Stimulated activated naive CD8-positive, alpha-beta T cell treated with anti-CD3 and anti-CD28 coated beads, Interleukin-15, Interleukin-2, amounts not matched to agents 100 U/mL and 50 U/mL, for 24 hours (primary cell): ENCODE results near the gene ZNF385A.

Experiments used
- ATAC-seq: fragments of 150-1000 bp; cut with Tn5 transposase; one replicate; pipeline ENCODE4 v1.10.0; 2021
- DNase-seq: peaks from one replicate; pipeline ENCODE4 v3.0.0; 2021

The ZNF385A gene

DNA sequence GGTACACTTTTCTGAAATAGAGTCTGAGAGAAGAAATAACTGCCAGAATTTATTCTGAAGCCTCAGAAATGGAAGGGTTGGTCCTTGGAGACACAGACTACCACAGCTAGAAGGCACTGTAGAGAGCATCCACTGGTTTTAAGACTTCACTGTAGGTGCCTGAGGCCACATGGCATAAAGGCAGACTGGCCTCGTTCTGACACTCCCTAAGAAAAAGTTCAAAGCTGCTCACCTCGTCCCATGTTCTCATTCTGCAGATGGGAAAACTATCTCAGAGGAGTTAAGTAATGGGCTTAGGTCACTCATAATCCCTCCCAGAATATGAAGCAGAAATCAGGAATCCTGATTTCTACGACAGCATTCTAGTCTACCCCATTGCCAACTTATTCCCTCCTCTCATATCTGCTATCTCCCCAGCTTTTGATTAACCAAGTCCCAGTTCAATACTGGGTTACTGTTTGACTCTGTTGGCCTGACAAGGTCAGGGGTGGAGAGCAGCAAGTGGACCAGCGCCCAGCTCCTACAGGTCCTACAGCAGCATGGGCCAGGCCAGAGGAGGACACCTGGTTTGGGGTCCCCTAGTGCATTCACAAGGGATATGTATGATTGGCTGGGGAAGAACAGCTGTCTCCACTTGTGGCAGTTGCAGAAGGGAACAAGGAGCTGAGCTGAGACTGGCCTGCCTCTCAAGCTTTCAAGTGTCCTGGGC is 30.8 kb upstream of the ZNF385A start:
- ATAC-seq (no peak), DNase-seq (no peak)

DNA sequence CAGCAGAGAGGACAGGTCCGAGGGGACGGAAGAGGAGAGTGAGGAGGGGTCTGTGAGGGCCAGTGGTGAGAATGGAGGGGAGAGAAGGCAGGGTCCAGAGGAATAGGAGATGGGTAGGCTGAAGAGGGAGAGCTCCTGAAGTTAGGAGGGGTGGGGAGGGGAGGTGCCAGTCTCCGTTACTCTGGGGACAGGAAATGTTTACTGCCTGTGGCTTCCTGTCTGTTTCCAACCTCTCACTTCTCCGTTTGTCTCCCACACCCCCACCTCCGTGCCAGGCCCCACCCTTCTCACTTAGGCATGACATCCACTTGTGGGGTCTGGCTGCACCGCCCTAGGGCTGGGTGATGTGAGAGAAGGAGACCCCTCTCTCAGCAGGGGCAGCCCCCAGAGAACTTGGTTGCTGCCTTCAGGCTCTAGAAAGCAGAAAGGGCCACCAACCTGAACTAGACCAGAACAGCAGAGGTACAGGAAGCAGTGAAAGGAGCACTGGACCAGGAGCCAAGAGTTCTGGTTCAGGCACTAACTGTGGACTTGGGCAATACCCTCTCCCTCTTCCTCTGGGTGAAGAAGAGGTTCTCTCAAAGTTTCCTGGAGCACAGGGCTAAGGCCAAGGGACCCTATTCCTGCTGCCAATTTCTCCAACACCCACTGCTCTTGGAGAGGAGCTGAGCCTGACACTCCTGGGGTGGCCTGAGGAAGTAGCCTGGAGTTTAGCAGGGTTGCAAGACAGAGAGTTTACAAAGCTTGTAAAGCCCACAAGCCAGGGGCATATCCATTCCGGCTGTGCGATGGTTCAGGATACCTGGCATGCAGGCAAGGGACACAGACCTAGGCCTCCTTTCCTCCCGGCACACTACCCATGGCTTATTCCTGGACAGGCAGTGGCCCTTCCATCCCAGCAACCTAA is 29.0 kb upstream of the ZNF385A start:
- ATAC-seq: peak; percentile 69

DNA sequence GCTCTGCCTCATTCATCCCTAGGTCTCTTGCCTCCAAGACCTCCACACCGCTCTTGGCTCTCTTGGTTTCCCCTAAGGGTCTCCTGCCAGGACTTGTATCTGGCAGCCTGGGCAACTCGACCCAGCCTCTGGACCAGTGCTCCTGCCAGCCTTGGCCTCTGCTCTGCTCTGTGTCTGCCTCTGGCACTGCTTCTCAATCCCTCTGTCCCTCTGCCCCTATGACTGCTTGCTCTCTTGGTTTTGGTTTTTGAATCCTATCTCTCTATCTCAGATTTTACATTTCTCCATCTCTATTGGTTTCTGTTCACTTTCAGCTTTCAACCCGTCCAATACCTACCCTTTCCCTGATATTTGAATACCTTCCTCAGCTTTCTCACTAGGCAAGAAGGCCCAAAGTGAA is 28.3 kb upstream of the ZNF385A start:
- DNase-seq (no peak), ATAC-seq (no peak)

More for the DNA sequence above, 29.0 kb upstream of the ZNF385A start:
- DNase-seq: peak; percentile 76

DNA sequence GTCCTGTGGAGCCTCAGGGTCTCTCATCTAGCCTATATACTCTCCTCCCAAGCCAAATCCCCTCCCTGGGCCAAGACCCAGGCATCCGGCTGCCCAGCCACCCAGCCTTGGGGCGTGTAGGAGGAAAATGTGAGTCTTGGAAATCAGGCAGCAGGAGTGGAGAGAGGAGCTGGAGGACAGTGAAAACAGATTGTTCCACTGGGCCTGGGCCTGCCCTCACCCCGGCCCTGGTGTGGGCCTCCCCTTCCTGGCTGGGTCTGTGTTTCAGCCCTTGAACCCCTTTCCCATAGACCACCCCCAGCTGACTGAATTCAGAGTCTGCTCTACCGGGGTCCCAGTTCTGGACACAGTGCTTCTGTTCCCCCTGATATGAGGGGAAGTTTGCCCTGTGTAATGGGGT is 27.8 kb upstream of the ZNF385A start:
- ATAC-seq: no peak
- DNase-seq: no peak

DNA sequence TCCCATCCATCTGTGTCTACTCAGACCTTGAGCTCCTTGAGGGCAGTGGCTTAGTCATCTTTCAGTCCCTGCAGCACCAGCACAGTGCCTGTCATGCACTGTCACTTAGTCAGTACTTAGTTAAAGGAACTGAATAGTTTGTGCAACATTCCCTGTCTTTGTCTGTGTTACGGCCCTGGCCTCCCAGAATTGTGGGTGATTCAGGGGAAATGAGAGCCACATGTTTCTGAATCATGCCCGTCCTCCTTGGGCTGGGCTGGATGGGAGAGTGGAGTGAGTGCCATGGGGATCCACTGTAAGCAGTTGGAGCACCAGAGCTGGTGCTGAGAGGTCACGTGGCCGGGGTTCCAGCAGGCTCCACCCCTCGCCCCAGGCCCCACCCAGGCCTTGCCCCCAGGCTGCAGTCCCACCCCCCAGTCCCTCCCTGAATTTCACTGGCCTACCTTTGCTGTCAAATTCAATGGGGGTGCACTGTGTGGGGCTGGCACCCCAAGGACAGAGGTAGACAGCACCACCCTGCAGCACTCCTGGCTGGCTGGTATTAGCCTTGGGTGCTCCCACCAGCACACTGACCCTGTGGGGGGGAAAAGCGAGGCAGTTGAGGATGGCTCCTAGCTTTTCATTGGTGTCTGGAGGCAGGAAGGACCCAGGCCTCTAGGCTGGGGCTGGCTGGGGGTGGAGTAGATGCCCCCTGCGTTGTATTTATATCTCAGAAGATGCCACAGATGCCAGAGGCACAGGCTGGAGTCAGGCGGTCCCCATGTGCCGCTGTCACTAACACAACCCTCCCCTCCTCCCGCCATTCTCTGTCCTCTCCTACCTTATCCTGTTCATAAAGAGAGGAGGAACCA is 27.1 kb upstream of the ZNF385A start:
- DNase-seq: peak; percentile 72
- peak; percentile 70 for ATAC-seq

DNA sequence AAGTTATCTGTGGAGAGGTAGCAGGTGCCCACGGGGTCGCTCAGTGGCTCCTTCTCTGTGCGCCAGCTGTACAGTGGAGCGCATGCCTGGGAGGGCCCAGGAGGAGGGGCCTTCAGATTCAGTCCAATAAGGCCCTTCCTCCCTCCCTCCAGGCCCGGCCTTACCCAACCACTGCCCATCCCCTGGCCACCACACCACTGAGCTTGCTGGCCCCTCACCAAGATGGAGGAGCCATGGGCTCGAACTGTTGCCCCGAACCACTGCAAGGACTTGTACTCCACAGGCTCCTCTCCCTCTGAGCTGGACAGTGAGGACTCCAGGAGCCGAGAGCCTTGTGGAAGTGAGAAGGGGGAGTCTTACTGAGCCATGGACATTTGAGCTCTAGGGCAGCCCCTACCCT is 24.7 kb upstream of the ZNF385A start:
- ATAC-seq (no peak), DNase-seq (no peak)

DNA sequence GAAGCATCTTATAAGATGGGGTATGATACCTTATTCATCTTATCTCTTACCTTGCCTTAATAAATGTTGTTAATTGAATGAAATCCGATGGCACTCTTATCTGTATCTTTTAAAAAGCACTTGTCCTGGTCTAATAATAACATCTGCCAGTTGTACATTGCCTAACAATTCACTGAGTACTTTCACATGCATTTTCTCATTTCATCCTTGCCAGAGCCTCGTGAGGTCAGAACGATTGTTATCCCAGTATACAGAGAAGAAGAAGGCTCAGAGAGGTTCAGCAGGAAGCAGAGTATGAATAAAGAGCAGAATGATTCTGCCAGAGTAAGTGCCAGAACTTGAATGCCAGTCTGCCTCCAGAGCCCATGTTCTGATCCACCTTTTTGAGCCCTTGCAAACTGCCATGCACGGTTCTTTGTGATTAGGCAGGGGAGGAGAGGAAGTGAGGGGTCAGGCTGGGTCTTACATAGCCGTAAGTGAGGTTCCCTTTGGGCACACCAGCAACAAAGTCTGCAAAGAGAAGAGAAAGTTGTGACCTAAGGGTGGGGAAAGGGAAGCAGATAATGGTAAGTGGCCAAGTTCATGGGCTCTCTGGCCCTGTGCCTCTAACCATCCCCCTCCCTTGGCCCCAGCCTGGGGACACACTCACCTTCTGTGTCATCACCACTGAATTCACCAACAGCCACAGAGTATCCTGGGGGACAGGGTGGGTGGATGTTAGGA is 22.8 kb upstream of the ZNF385A start:
- ATAC-seq (no peak), DNase-seq (no peak)

DNA sequence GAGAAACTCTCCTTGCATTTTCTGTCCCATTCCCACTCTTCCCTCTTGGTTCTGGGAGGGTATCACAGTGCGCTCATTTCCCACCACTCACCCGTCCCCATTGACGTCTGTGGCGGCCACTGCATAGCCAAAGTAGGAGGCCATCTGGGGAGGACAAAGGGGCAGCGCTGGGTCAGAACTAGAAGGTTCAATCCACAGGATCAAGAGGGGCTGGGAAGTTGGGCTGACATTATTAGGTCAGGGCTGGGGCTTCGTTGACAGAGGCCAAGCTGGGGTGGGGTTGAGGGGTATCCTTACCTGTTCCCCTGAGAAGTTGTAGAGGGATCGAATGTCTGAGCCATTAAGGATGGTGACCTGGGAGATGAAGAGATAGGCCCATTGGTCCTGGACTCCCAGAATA is 21.0 kb upstream of the ZNF385A start:
- DNase-seq: no peak
- ATAC-seq: no peak

DNA sequence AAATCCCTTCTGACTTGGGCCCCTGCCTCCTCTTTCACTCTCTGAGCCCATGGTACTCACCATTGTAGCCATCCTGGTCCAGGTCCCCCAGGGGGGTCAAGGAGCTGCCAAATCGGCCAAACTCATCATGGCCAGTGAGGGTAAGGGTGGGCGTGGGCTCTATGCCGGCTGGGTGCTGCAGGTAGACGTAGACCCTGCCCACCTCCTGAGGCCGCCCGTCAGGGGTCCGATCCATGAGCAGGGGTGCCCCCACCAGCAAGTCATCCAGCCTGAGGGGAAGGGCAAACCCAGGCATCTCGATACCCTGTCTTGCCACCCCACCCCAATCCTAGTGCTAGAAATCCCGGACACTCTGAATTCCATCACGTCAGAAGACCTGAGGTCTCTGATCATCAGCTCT is 20.6 kb upstream of the ZNF385A start:
- ATAC-seq (no peak), DNase-seq (no peak)

DNA sequence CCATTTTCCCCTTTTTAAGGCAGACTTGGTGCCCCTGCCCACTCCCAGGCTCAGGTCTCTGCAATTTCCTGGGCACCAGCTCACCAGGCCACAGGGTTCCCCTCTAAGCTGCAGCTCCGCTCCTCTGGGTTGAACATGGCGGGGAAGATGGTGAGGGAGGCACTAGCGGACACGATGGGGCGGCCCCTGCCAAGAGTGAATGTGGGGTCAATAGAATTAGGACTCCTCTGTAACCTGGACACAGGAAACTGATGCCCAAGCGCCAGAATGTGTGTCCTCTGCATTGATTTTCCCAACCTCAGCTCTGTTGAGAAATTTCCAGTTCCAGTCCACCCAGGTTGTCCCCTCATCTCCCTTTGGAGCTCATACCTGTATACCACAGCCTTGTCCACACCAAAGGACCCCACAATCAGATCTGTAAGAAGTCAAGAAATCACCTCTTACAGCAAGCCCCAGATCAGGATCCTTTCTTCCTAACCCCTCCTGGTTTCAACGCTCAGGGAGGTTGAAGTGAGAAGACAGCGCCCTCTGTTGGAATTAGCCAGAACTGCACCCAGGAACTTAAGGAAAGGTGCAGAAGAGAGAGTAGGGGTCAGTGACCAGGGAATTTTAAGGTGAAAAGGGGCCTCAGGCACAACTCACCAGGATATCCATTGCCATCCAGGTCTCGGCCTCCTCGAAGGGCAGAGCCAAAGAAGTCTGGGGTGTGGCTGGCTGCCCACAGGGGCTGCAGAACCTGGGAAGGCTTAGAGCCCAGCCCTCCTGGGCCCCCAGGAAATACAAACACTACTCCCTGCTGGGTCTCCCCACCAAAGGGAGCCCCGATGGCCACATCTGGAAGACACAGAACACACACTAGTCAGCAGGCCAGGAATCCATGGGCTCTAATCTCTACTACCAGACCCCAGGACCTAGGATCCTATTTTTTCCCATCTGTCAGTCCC is 19.8 kb upstream of the ZNF385A start:
- DNase-seq (peak; percentile 71), ATAC-seq (no peak)

DNA sequence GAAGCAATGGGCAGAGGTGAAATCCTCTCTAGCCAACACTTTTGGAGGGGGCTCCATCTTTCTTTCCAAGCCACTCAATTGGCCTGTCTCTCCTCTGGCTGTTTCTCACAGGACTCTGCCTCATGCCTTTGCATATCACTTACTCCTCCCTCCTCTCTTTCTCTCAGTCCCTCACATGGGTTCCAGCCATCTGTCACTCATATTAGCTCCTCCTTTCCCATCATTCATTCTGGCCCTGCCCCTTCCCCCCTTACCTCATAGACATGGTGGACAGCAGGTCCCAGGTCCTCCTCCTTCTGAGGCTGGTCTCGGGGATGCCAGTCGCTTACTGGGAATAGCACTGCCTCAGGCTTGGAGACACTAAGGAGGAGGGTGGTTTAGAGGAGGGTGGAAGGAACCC is 16.6 kb upstream of the ZNF385A start:
- ATAC-seq: no peak
- no peak for DNase-seq

DNA sequence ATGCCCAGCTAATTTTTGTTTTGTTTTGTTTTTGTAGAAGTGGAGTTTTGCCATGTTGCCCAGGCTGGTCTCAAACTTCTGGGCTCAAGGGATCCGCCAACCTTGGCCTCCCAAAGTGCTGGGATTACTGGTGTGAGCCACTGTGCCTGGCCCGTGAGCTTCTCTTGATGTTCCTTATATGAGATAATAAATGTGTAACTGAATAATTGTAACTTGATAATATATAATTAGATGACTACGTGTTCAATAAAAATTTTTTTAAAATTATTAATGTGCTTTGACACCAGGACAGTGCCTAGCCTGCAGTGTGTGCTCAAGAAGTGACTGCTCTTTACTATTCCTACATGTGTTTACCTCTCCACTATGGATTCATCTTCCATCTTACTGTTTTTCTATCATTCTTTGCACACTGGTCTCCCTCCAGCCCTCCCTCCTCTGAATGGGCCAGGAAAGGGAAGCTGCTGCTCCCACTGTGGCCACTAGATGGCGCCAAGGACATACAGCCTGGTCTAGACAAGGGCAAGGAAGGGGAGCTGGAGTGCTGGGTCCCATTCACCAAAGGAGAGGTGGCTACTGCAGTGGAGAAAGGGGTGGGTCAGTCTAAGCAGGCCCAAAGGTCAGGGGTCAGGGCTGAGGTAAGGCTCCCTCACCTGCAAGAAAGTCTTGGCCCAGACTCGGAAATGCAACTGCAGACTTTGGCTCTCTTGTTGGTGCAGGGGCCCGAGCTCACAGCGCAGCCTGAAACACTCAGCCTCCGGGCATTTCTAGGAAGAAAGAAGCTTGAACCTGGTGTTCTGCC is 14.7 kb upstream of the ZNF385A start:
- ATAC-seq (peak; percentile 87), DNase-seq (peak; percentile 87)

DNA sequence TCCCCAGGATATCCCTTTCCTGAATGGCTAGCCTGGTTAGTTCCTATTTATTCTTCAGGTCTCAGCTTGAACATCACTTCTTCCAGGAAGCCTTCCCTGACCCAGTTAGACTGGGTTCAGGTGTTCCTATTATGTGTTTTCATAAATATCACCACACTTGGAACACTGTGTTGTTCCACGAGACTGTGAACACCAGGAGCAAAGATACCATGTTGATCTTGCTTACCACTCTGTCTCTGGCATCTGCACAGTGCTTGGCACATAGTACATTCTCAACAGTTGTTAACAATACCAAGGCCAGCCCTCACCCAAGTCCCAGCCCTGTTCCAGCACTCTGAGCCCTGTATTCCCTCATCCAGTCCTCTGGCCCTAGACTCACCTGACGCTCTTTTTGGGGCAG is 13.7 kb upstream of the ZNF385A start:
- DNase-seq (no peak), ATAC-seq (no peak)

DNA sequence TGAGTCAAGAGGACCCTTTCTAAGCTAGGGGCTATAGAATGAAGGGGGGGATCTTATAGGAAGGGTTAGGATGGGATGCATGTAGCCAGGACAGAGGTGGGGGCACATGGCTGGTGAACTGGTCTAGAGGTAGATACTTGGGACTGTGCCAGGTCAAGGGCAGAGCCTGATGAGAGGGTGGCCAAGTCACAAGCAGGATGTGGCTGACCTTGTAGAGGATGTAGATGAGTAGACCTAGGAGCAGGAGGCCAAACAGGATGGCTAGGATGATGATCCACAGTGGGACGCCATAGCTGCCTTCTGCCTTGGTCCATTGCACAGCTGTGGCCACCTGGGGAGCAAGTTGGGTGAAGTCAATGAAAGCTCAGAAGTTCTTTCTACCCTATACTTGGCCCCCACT is 12.6 kb upstream of the ZNF385A start:
- ATAC-seq (no peak), DNase-seq (no peak)

DNA sequence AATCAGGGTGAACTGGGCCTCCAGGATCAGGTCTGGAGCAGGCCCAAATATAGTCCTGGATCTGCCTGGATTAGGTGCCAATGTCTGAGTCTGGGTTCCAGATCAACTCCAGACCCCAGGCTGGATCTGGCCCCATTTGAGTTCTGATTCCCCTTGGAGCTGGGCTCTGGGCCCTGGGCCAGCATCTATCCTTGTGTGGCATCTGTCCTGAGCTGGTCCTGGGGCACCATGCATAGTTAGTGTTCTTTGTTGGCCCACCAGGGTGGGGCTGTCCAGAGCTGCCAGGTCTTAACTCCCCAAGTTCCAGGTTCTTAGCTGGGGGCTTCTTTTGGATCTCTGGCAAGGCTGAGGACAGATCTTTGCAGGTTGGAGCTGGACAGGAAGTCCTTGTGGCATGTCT is 11.0 kb upstream of the ZNF385A start:
- DNase-seq (no peak), ATAC-seq (no peak)

DNA sequence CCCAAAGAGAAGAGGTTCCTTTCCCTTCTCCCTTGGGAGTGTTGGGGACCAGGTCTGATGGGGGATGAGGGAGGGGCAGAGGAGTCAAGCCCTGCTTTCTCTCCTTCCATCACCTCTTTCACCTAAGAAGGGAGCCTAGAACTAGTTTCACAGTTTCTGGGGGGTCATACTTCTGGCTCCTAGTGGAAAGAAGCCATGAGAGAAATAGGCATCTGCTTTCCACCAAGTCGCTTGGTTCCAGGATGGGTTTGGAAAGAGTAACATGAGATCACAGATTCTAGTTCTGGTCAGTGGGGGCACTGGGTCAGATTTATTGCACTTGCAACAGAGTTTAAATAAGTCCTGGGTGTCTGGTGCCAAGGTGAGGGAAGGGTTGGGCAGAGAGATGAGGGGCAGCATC is 10.5 kb upstream of the ZNF385A start:
- no peak for ATAC-seq

DNA sequence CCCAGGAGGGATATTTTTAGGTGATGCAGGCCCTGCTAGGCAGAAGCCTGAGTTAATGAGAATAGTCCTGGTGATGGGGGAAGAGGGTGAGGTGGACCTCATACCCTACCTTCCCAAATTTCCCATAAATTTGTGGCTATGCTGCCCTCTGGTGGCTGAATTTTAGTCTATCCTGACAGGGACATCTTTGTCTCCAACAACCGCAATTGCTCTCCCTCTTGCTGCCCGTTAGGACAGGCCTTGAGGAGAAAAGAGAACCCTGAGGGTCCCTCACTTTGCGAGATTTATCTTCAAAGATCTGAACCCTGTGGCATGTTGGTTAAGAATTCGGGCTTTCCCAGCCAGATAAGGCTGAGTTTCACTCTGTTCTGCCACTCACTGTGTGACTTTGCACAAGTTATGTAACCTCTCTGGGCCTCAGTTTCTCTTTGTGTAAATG is 9.8 kb upstream of the ZNF385A start:
- DNase-seq (peak; percentile 70), ATAC-seq (peak; percentile 15)

More for the DNA sequence above, 10.5 kb upstream of the ZNF385A start:
- no peak for DNase-seq

DNA sequence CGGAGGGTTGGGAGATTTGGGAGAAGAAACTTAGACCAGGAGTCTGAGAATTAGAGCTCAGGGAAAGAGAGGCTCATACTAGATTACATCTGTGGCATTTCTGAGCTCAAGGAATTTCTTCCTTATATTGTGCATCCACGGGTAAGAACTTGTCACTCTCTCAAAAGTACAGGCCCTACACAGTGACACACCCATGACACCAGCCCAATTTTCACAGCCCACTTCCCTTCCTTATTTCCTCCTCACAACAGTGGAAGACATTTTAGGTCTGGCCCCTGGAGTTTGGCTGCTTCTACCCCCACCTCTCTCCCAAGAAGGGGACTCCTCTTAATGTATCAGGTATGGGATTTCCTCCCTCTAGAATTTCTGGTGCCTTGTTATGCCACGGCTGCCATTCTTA is 9.2 kb upstream of the ZNF385A start:
- ATAC-seq: no peak

DNA sequence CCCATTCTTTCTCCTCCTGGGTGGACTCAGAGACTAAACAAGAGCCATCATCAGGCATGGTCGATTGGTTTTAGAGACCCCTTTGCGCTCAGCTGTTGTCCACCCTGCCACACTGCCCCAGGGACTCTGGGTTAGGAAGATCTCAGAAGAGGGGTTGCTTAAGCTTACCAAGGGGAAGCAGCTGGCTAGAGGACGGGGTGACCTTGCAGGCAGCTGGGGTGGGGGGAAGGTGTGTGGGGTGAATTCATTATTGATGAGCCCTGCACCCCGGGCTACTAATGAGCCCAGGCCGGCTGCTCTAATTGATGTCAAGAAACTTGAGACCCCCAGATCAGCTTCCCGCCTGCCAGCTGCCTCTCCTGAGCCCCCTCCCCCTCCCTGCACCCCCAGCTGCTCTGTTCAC is 8.7 kb upstream of the ZNF385A start:
- ATAC-seq: no peak
- DNase-seq: no peak

More for the DNA sequence above, 9.2 kb upstream of the ZNF385A start:
- DNase-seq: no peak
